AG09319 (cell line): Measurements from ENCODE around the gene PANK2.
"Not testable (repeated sequence)": the region's sequence is repeated elsewhere in the genome, so short reads cannot be mapped to it uniquely, and the experiment has no call there.

Experiments used
- DNase-seq: peaks from one replicate; pipeline ENCODE4 v3.0.0-alpha.2; 2010; ENCODE audit warnings: low read depth; ENCODE audit errors: extremely low read depth
- CTCF ChIP-seq: IDR thresholded peaks from 2 replicates; pipeline ENCODE4 v1.5.1; 2011; ENCODE audit warnings: low read depth, mild to moderate bottlenecking, inconsistent platforms, low read length, moderate library complexity

Gene PANK2

GRCh38 chr20:3888622-3889488, at the start of gene PANK2:
TSS of gene PANK2 (plus strand) at chr20:3889387.
- TF ChIP-seq CTCF = peak; percentile 60
- DNase-seq = peak; percentile 98

GRCh38 chr20:3840201-3840600, 49.0 kb upstream of the PANK2 start:
- DNase-seq = not testable (repeated sequence)

- TF ChIP-seq CTCF = no peak
- DNase-seq = no peak
Observed at GRCh38 chr20:3842348-3842930, 46.7 kb upstream of the PANK2 start.

- no peak for TF ChIP-seq CTCF
- no peak for DNase-seq
Observed at GRCh38 chr20:3843490-3843889, 45.7 kb upstream of the PANK2 start.

GRCh38 chr20:3843990-3844619, 45.1 kb upstream of the PANK2 start:
- not testable (repeated sequence) for DNase-seq

- TF ChIP-seq CTCF = no peak
- no peak for DNase-seq
Observed at GRCh38 chr20:3846378-3846739, 42.8 kb upstream of the PANK2 start.

- peak; percentile 38 for DNase-seq
- no peak for TF ChIP-seq CTCF
Observed at GRCh38 chr20:3846740-3847428, 42.3 kb upstream of the PANK2 start, which contains the start of gene MAVS. TSS of gene MAVS (plus strand) at chr20:3846834. CDS start at chr20:3854625, 7,791 bp downstream.

GRCh38 chr20:3847429-3847940, 41.7 kb upstream of the PANK2 start:
- no peak for DNase-seq
- no peak for TF ChIP-seq CTCF
